Endodermal cell (in vitro differentiated cells): ENCODE data around the gene ATP12A. TPM values are rescaled to one million over a fixed set of nuclear protein-coding genes. Genes with fewer than 3 reads are reported as not detected.

Experiments used
- DNase-seq: peaks from one replicate; pipeline ENCODE4 v3.0.0-alpha.2; 2017
- H3K27ac ChIP-seq: 2 replicates; pipeline ENCODE4 v1.5.1; 2013; ENCODE audit warnings: mild to moderate bottlenecking, low read depth, low read length, moderate library complexity
- H3K27me3 ChIP-seq: 2 replicates; pipeline ENCODE4 v1.6.1; 2013; ENCODE audit warnings: mild to moderate bottlenecking, low read length, moderate library complexity; ENCODE audit not compliant: insufficient read depth, control insufficient read depth, poor library complexity, severe bottlenecking
- H3K36me3 ChIP-seq: 2 replicates; pipeline ENCODE4 v1.7.0; 2013; ENCODE audit warnings: mild to moderate bottlenecking, low read length, moderate library complexity; ENCODE audit not compliant: control insufficient read depth, insufficient read depth
- H3K4me1 ChIP-seq: one replicate; pipeline ENCODE4 v1.7.0; 2013; ENCODE audit warnings: low read length; ENCODE audit not compliant: control insufficient read depth, insufficient read depth
- H3K4me3 ChIP-seq: 2 replicates; pipeline ENCODE4 v1.5.1; 2013; ENCODE audit warnings: mild to moderate bottlenecking, low read length, moderate library complexity
- H3K9ac ChIP-seq: 2 replicates; pipeline ENCODE4 v1.6.1; 2013; ENCODE audit warnings: mild to moderate bottlenecking, low read length, moderate library complexity; ENCODE audit not compliant: poor library complexity, severe bottlenecking; ENCODE audit errors: extremely low read depth
- H3K9me3 ChIP-seq: 2 replicates; pipeline ENCODE4 v1.6.1; 2013; ENCODE audit warnings: mild to moderate bottlenecking, low read length, moderate library complexity; ENCODE audit not compliant: control insufficient read depth
- H3K27ac Mint-ChIP-seq: 2 replicates; pipeline ENCODE4 v1.8.0; 2020; ENCODE audit warnings: mixed read lengths
- H3K27me3 Mint-ChIP-seq: 2 replicates; pipeline ENCODE4 v1.8.0; 2021; ENCODE audit warnings: mild to moderate bottlenecking, mixed read lengths; ENCODE audit not compliant: insufficient read depth
- H3K36me3 Mint-ChIP-seq: 2 replicates; pipeline ENCODE4 v1.8.0; 2020; ENCODE audit warnings: low read depth, mixed read lengths
- H3K4me1 Mint-ChIP-seq: 2 replicates; pipeline ENCODE4 v1.8.0; 2020; ENCODE audit warnings: mixed read lengths
- H3K4me3 Mint-ChIP-seq: 2 replicates; pipeline ENCODE4 v1.8.0; 2020; ENCODE audit warnings: mild to moderate bottlenecking, moderate library complexity, mixed read lengths
- H3K9me3 Mint-ChIP-seq: 2 replicates; pipeline ENCODE4 v1.8.0; 2020; ENCODE audit warnings: mild to moderate bottlenecking, mixed read lengths
- CTCF ChIP-seq: fragments of 200-600 bp; sonication (generic); conservative IDR thresholded peaks from 2 replicates; pipeline ENCODE4 v1.5.0; 2021; ENCODE audit warnings: antibody characterized with exemption, mild to moderate bottlenecking
- WGBS, 2 experiments: methylation state at CpG; one replicate each; pipeline versions ENCODE4 v1.1.5 to v1.1.7; 2013; ENCODE audit warnings: missing lambda C conversion rate in 2 of 2, mixed read lengths in 1 of 2; ENCODE audit not compliant: insufficient coverage in 1 of 2, insufficient read length in 1 of 2; 5-methylcytosine and 5-hydroxymethylcytosine counted together
- total RNA-seq, 2 donors: library from RNA; stranded (reverse); fragmentation: NEBNext Ultra II Directional in 1 of 2; extraction: Animal tissue kit (Norgen Biotek cat#: 25700) in 1 of 2; gene quantifications; 2 replicates in 1 of 2; 3 replicates in 1 of 2; pipeline ENCODE4 v1.2.1, GENCODE V29; 2021

ATP12A gene
- total RNA-seq, 2 donors from 2014 or later: 4.9 to 10.5 TPM

GRCh38 chr13:24685314-24685713 is 5.1 kb downstream of the ATP12A start:
- TF ChIP-seq CTCF: no peak
- Histone ChIP-seq H3K9me3 (no peaks in the 10 kb centered on the region), H3K4me1 (peaks cover 6% of the 10 kb centered on the region), H3K36me3 (no peaks in the 10 kb centered on the region), H3K9ac (no peak overlapping the region), H3K4me3 (no peak overlapping the region), H3K27ac (no peak overlapping the region), H3K27me3 (peaks cover 10% of the 10 kb centered on the region)
- H3K4me1 Mint-ChIP-seq: peaks cover 30% of the 10 kb centered on the region
- no peak overlapping the region for H3K4me3 Mint-ChIP-seq
- no peak overlapping the region for H3K27ac Mint-ChIP-seq
- peaks cover 26% of the 10 kb centered on the region for H3K27me3 Mint-ChIP-seq
- no peak for DNase-seq
- H3K9me3 Mint-ChIP-seq: no peaks in the 10 kb centered on the region
- WGBS, 2 experiments: 96 to 97% methylated on average over 5 to 6 of the region's 6 CpGs
- no peaks in the 10 kb centered on the region for H3K36me3 Mint-ChIP-seq

DNA sequence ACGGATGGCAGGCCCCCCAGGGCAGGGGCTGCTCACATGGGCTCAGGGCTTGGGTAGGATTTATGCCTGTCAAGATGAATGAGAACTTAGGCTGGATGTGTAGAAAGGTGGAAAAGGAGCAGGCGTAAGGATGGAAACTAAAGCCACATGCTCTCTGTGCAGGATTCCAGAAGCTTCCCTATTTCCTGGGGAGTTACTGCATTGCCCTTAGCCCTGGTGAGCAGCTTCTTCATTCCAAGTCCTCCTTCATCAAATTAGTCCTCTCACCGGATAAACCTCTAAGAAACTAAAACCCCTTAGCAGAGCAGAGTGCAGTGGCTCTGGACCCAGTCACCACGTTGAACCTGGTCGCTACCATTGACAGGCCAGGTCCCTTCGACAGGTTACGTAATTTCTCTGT is 7.4 kb downstream of the ATP12A start:
- Histone ChIP-seq H3K4me3 (no peak overlapping the region), H3K27me3 (no peaks in the 10 kb centered on the region), H3K9me3 (no peaks in the 10 kb centered on the region), H3K4me1 (peaks cover 6% of the 10 kb centered on the region), H3K36me3 (no peaks in the 10 kb centered on the region), H3K9ac (no peak overlapping the region), H3K27ac (no peak overlapping the region)
- Mint-ChIP-seq H3K36me3 (no peaks in the 10 kb centered on the region), H3K4me1 (peaks cover 29% of the 10 kb centered on the region), H3K27ac (no peak overlapping the region), H3K4me3 (no peak overlapping the region), H3K9me3 (no peaks in the 10 kb centered on the region), H3K27me3 (peaks cover 30% of the 10 kb centered on the region)
- no peak for DNase-seq
- TF ChIP-seq CTCF: no peak
- 95 to 96% methylated on average over 7 of the region's 7 CpGs for WGBS, 2 experiments

DNA sequence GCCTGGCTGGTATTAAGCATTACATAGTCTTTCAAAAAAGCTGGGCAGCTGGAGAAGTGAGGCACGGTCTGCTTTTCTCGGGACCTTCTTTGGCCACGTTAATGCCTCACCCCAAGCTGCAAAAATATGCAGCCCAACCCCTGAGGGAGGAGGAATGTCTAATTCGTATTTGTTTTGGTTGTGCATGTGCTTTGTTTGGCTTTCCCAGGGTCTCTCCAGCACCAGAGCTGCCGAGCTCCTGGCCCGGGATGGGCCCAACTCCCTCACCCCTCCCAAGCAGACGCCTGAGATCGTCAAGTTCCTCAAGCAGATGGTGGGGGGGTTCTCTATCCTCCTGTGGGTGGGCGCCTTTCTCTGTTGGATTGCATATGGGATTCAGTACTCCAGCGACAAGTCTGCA is 7.9 kb downstream of the ATP12A start:
- H3K4me1 Mint-ChIP-seq: peaks cover 27% of the 10 kb centered on the region
- peaks cover 34% of the 10 kb centered on the region for H3K27me3 Mint-ChIP-seq
- Histone ChIP-seq H3K27ac (no peak overlapping the region), H3K27me3 (no peaks in the 10 kb centered on the region), H3K9ac (no peak overlapping the region), H3K36me3 (no peaks in the 10 kb centered on the region), H3K4me3 (no peak overlapping the region), H3K9me3 (no peaks in the 10 kb centered on the region), H3K4me1 (peaks cover 6% of the 10 kb centered on the region)
- no peak for TF ChIP-seq CTCF
- WGBS, 2 experiments: 77 to 87% methylated on average over 5 to 9 of the region's 10 CpGs
- H3K36me3 Mint-ChIP-seq: no peaks in the 10 kb centered on the region
- H3K4me3 Mint-ChIP-seq: no peak overlapping the region
- H3K27ac Mint-ChIP-seq: no peak overlapping the region
- DNase-seq: no peak
- no peaks in the 10 kb centered on the region for H3K9me3 Mint-ChIP-seq
